DND-41 (cell line): ENCODE results near the gene PRKCA.

Source experiments
- ATAC-seq: fragments of 200-7000 bp; cut with Tn5 transposase; 3 replicates; pipeline ENCODE4 v1.9.1; 2021; ENCODE audit warnings: low read depth; ENCODE audit not compliant: insufficient read depth
- DNase-seq: peaks from one replicate; pipeline ENCODE4 v3.0.0-alpha.2; 2020
- H2AFZ ChIP-seq: 2 replicates; pipeline ENCODE4 v1.6.0; 2012; ENCODE audit warnings: low read depth, low read length
- H3K27ac ChIP-seq: 2 replicates; pipeline ENCODE4 v1.5.1; 2012; ENCODE audit warnings: low read length, inconsistent platforms
- H3K27me3 ChIP-seq: fragments of 200-600 bp; sonication (generic); 2 replicates; pipeline ENCODE4 v1.6.0; 2012; ENCODE audit warnings: low read length, mild to moderate bottlenecking, inconsistent platforms; ENCODE audit not compliant: insufficient read depth, poor library complexity
- H3K36me3 ChIP-seq: 2 replicates; pipeline ENCODE4 v1.5.1; 2012; ENCODE audit warnings: low read length, inconsistent platforms; ENCODE audit not compliant: insufficient read depth
- H3K4me1 ChIP-seq: 2 replicates; pipeline ENCODE4 v1.5.1; 2012; ENCODE audit warnings: mild to moderate bottlenecking, low read length; ENCODE audit not compliant: insufficient read depth
- H3K4me2 ChIP-seq: 2 replicates; pipeline ENCODE4 v1.6.0; 2012; ENCODE audit warnings: mild to moderate bottlenecking, moderate library complexity, low read length, inconsistent platforms; ENCODE audit not compliant: insufficient read depth
- H3K4me3 ChIP-seq, 2 experiments: fragments of 200-600 bp in 1 of 2; shearing (Covaris generic) in 1 of 2; 2 replicates each; pipeline ENCODE4 v1.5.1; 2012 to 2016; ENCODE audit warnings: inconsistent platforms in 2 of 2, low read length in 2 of 2, mild to moderate bottlenecking in 2 of 2, low read depth in 1 of 2, moderate library complexity in 1 of 2
- H3K79me2 ChIP-seq: 2 replicates; pipeline ENCODE4 v1.6.0; 2012; ENCODE audit warnings: low read length, inconsistent platforms; ENCODE audit not compliant: insufficient read depth
- H3K9ac ChIP-seq: 2 replicates; pipeline ENCODE4 v1.6.0; 2012; ENCODE audit warnings: low read depth, mild to moderate bottlenecking, inconsistent platforms, low read length, moderate library complexity
- H3K9me3 ChIP-seq: 2 replicates; pipeline ENCODE4 v1.5.1; 2012; ENCODE audit warnings: low read length, moderate library complexity, mild to moderate bottlenecking, inconsistent platforms; ENCODE audit not compliant: insufficient read depth, severe bottlenecking
- H4K20me1 ChIP-seq: 2 replicates; pipeline ENCODE4 v1.6.0; 2012; ENCODE audit warnings: low read length; ENCODE audit not compliant: insufficient read depth
- EZH2 ChIP-seq: IDR thresholded peaks from 3 replicates; pipeline ENCODE4 v1.6.1; 2012; ENCODE audit warnings: borderline replicate concordance, low read depth, mild to moderate bottlenecking, moderate library complexity, low read length, inconsistent platforms; ENCODE audit not compliant: severe bottlenecking
- TF ChIP-seq, protein P1 (sequence below): IDR thresholded peaks from 2 replicates; pipeline ENCODE4 v1.5.1; 2012; ENCODE audit warnings: borderline replicate concordance, low read length, moderate library complexity, mild to moderate bottlenecking; ENCODE audit not compliant: poor library complexity, severe bottlenecking; ENCODE audit errors: extremely low read depth

The PRKCA gene

DNA sequence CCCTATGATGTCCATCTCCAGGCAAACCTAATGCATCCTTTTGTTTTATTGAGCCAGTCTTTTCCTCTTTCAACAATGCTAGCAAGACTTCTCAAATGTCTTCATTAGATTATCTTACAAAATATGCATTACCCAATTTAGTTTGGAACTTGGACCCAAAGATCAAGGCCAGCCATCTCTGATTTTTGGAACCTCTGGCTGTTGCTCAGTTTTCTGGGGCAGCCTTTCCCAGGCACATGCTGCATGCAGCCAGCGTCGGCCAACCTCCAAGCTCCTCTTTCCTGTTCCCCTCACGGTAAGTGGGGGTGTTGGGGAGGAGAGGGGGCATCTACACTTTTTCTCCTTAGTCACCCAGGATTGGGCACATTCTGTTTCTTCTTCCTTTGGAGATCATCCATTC, 189.3 kb downstream of the PRKCA start:
- Histone ChIP-seq H2AFZ (no peak overlapping the region), H3K79me2 (peaks cover 4% of the 10 kb centered on the region; the same call in 1 of the 2 replicates), H3K4me3 (no peak overlapping the region), H3K4me1 (peaks cover 17% of the 10 kb centered on the region), H3K9me3 (no peaks in the 10 kb centered on the region), H3K27ac (no peak overlapping the region), H3K9ac (no peak overlapping the region), H3K36me3 (no peaks in the 10 kb centered on the region), H4K20me1 (no peaks in the 10 kb centered on the region), H3K4me2 (no peak overlapping the region), H3K27me3 (no peaks in the 10 kb centered on the region)
- DNase-seq (no peak), ATAC-seq (no peak)
- TF ChIP-seq, protein P1, sequence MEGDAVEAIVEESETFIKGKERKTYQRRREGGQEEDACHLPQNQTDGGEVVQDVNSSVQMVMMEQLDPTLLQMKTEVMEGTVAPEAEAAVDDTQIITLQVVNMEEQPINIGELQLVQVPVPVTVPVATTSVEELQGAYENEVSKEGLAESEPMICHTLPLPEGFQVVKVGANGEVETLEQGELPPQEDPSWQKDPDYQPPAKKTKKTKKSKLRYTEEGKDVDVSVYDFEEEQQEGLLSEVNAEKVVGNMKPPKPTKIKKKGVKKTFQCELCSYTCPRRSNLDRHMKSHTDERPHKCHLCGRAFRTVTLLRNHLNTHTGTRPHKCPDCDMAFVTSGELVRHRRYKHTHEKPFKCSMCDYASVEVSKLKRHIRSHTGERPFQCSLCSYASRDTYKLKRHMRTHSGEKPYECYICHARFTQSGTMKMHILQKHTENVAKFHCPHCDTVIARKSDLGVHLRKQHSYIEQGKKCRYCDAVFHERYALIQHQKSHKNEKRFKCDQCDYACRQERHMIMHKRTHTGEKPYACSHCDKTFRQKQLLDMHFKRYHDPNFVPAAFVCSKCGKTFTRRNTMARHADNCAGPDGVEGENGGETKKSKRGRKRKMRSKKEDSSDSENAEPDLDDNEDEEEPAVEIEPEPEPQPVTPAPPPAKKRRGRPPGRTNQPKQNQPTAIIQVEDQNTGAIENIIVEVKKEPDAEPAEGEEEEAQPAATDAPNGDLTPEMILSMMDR, result no peak
- TF ChIP-seq EZH2, result no peak

DNA sequence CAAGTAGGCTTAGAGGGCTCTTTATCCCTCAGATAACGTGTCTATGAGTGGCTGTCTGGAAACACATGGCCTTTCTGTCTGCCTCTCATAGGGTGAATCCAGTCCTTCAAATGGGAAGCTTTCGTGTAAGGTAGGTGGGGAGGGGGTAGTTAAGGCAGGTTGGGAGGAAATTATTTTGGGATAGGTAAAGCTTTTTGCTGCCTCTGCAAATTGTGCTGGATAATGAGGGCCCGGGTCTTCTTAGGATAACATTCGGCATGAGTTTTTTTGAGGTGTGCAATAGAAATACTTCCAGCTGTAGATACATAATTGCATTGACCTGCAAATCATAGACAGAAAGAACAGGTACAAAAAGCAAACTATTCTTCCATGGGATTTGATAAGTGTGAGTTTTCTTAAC, 189.7 kb downstream of the PRKCA start:
- H3K9ac ChIP-seq, result no peak overlapping the region
- peaks cover 17% of the 10 kb centered on the region for H3K4me1 ChIP-seq
- TF ChIP-seq, protein P1, result no peak
- no peak for TF ChIP-seq EZH2
- H3K27me3 ChIP-seq, result no peaks in the 10 kb centered on the region
- no peak overlapping the region for H2AFZ ChIP-seq
- DNase-seq, result no peak
- no peak overlapping the region for H3K4me3 ChIP-seq
- no peaks in the 10 kb centered on the region for H3K9me3 ChIP-seq
- ATAC-seq, result no peak
- H3K27ac ChIP-seq, result no peak overlapping the region
- no peaks in the 10 kb centered on the region for H3K36me3 ChIP-seq
- H3K4me2 ChIP-seq, result no peak overlapping the region
- H3K79me2 ChIP-seq, result peaks cover 4% of the 10 kb centered on the region; the same call in 1 of the 2 replicates
- H4K20me1 ChIP-seq, result no peaks in the 10 kb centered on the region

DNA sequence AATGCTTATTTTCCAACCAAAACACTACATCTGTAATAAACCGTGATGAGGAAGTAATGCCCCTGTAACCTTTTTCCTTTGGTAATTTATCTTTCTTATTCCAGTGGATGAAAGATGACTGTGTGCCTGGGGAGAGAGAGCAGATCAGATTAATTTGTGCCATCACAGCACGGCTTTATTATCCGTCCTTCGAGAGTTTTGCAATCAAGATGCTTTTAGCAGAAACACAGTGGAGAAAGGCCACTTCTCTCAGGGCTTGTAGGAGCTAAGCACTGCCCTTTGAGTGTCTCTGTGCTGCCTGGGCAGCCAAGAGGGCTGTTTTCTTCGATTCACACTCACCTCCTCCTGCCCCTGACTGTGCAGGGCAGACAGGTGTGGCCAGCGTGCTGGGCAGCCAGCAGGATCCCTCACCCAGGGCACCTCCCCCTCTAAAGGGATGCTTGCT, 190.2 kb downstream of the PRKCA start:
- peaks cover 4% of the 10 kb centered on the region; the same call in 1 of the 2 replicates for H3K79me2 ChIP-seq
- ATAC-seq (no peak), DNase-seq (no peak)
- no peak overlapping the region for H3K9ac ChIP-seq
- TF ChIP-seq, protein P1, result no peak
- no peak for TF ChIP-seq EZH2
- no peaks in the 10 kb centered on the region for H4K20me1 ChIP-seq
- no peak overlapping the region for H3K4me3 ChIP-seq
- H3K9me3 ChIP-seq, result no peaks in the 10 kb centered on the region
- H3K4me2 ChIP-seq, result no peak overlapping the region
- H3K27me3 ChIP-seq, result no peaks in the 10 kb centered on the region
- no peak overlapping the region for H3K27ac ChIP-seq
- H3K4me1 ChIP-seq, result peaks cover 17% of the 10 kb centered on the region
- H2AFZ ChIP-seq, result no peak overlapping the region
- H3K36me3 ChIP-seq, result no peaks in the 10 kb centered on the region; the same call in 1 of the 2 replicates
